Hematopoietic multipotent progenitor cell treated with erythropoietin and hydrocortisone succinate and interleukin-3 and kit ligand, for 6 days (in vitro differentiated cells): Measurements from ENCODE around the gene ARHGAP4.

Experiments
- DNase-seq: peaks from one replicate; pipeline ENCODE4 v3.0.0-alpha.2; 2015

The ARHGAP4 gene

GRCh38 chrX:153925739-153926551 is at the start of gene ARHGAP4:
TSS of gene ARHGAP4 (minus strand) at chrX:153926264. CDS start at chrX:153926202, 62 bp downstream.
- DNase-seq: peak; percentile 59

GRCh38 chrX:153974726-153975286 is 48.7 kb upstream of the ARHGAP4 start:
- peak; percentile 34 for DNase-seq

- DNase-seq: no peak
Observed at GRCh38 chrX:153974003-153974725, 48.1 kb upstream of the ARHGAP4 start.

- DNase-seq: no peak
Observed at GRCh38 chrX:153973127-153974002, 47.3 kb upstream of the ARHGAP4 start.

GRCh38 chrX:153972368-153973126 is 46.5 kb upstream of the ARHGAP4 start, which contains the start of gene TMEM187:
TSS of gene TMEM187 (plus strand) at chrX:153972754. CDS start at chrX:153982063, 9,309 bp downstream.
- DNase-seq: peak; percentile 94

- peak; percentile 92 for DNase-seq
Observed at GRCh38 chrX:153971450-153972367, 45.6 kb upstream of the ARHGAP4 start, which contains the start of gene HCFC1. TSS of gene HCFC1 (minus strand) at chrX:153971818. CDS start at chrX:153970840, 978 bp downstream.

- peak; percentile 89 for DNase-seq
Observed at GRCh38 chrX:153971124-153971449, 45.0 kb upstream of the ARHGAP4 start.

GRCh38 chrX:153970357-153971123 is 44.5 kb upstream of the ARHGAP4 start:
- peak; percentile 82 for DNase-seq

- DNase-seq: no peak
Observed at GRCh38 chrX:153969904-153970356, 43.9 kb upstream of the ARHGAP4 start.

GRCh38 chrX:153969125-153969903 is 43.2 kb upstream of the ARHGAP4 start:
- DNase-seq: peak; percentile 32

- peak; percentile 71 for DNase-seq
Observed at GRCh38 chrX:153968754-153969124, 42.7 kb upstream of the ARHGAP4 start.

- no peak for DNase-seq
Observed at GRCh38 chrX:153968255-153968654, 42.2 kb upstream of the ARHGAP4 start.

GRCh38 chrX:153967536-153968224 is 41.6 kb upstream of the ARHGAP4 start:
- peak; percentile 33 for DNase-seq

GRCh38 chrX:153966841-153967535 is 40.9 kb upstream of the ARHGAP4 start:
- no peak for DNase-seq

- no peak for DNase-seq
Observed at GRCh38 chrX:153966283-153966688, 40.2 kb upstream of the ARHGAP4 start.

GRCh38 chrX:153965406-153965805 is 39.3 kb upstream of the ARHGAP4 start:
- DNase-seq: no peak

- no peak for DNase-seq
Observed at GRCh38 chrX:153964105-153964504, 38.0 kb upstream of the ARHGAP4 start.

- no peak for DNase-seq
Observed at GRCh38 chrX:153963546-153963945, 37.5 kb upstream of the ARHGAP4 start.
